ENCODE measurements around the gene NFKBIL1. TPM values are rescaled to one million over a fixed set of nuclear protein-coding genes. Genes with fewer than 3 reads are reported as not detected.

The NFKBIL1 gene
- total RNA-seq, 1 donor from 2014 or later, result 40.0 TPM

DNA sequence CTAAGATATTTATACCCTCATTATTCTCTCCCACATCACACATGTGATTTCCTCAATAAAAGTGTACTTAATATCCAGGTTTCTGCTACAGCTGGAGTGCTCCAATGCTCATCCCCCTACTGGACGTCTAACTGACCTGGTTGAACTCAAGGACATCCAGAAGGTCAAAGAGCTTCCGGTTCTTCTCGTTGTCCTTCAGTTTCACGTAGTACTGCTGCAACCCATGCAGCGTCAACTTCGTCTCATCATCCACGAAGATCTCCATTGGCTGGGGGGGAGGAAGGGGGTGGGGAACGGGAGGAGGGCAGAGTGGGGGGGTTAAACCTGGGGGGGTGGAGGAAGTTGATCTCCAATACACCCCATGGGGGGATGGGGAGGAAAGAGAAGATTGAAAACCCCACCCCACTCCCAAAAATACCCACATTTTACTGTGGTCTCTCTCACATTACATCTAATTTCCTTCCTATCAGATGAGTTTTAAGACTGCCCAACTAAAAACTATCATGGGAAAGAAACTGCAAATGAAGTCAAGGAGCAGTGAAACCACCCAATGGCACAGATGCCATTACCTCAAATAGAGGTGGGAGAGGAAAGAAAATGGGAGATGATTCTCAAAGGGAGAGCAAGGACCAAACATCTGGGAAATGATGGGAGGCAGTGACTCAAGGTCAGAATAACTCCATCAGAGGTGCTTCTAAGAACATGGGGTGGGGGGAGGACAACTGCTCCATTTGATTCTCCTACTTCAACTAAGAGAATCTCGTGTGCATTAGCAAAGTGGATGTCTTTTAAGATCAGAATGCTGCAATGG, 14.6 kb upstream of the NFKBIL1 start:
- DNase-seq (ENCODE audit: low read depth) (no peak), FAIRE-seq (no peak)
- Histone ChIP-seq H3K27me3 (ENCODE audit: control insufficient read depth, insufficient read depth, low read length) (no peaks in the 10 kb centered on the region), H3K36me3 (ENCODE audit: control insufficient read depth, insufficient read depth, low read length) (peaks cover 39% of the 10 kb centered on the region), H3K4me3 (ENCODE audit: low read depth, low read length) (no peak overlapping the region)
- TF ChIP-seq CTCF (IDR thresholded peaks at IDR 0.05; ENCODE audit: insufficient read depth, low read length, severe bottlenecking), result no peak

GRCh38 chr6:31533455-31533841, 14.0 kb upstream of the NFKBIL1 start:
- peaks cover 39% of the 10 kb centered on the region for H3K36me3 ChIP-seq (ENCODE audit: control insufficient read depth, insufficient read depth, low read length)
- H3K4me3 ChIP-seq (ENCODE audit: low read depth, low read length), result no peak overlapping the region
- TF ChIP-seq CTCF (IDR thresholded peaks at IDR 0.05; ENCODE audit: insufficient read depth, low read length, severe bottlenecking), result no peak
- DNase-seq (ENCODE audit: low read depth) (no peak), FAIRE-seq (no peak)
- no peaks in the 10 kb centered on the region for H3K27me3 ChIP-seq (ENCODE audit: control insufficient read depth, insufficient read depth, low read length)

GRCh38 chr6:31534011-31534410, 13.4 kb upstream of the NFKBIL1 start:
- Histone ChIP-seq H3K4me3 (ENCODE audit: low read depth, low read length) (no peak overlapping the region), H3K27me3 (ENCODE audit: control insufficient read depth, insufficient read depth, low read length) (no peaks in the 10 kb centered on the region), H3K36me3 (ENCODE audit: control insufficient read depth, insufficient read depth, low read length) (peaks cover 42% of the 10 kb centered on the region)
- no peak for TF ChIP-seq CTCF (IDR thresholded peaks at IDR 0.05; ENCODE audit: insufficient read depth, low read length, severe bottlenecking)
- DNase-seq (ENCODE audit: low read depth) (no peak), FAIRE-seq (no peak)

- Histone ChIP-seq H3K36me3 (ENCODE audit: control insufficient read depth, insufficient read depth, low read length) (peaks cover 44% of the 10 kb centered on the region), H3K4me3 (ENCODE audit: low read depth, low read length) (no peak overlapping the region), H3K27me3 (ENCODE audit: control insufficient read depth, insufficient read depth, low read length) (no peaks in the 10 kb centered on the region)
- FAIRE-seq (no peak), DNase-seq (ENCODE audit: low read depth) (no peak)
- no peak for TF ChIP-seq CTCF (IDR thresholded peaks at IDR 0.05; ENCODE audit: insufficient read depth, low read length, severe bottlenecking)
Measured at GRCh38 chr6:31534521-31535040, 12.8 kb upstream of the NFKBIL1 start.

- Histone ChIP-seq H3K27me3 (ENCODE audit: control insufficient read depth, insufficient read depth, low read length) (no peaks in the 10 kb centered on the region), H3K36me3 (ENCODE audit: control insufficient read depth, insufficient read depth, low read length) (peaks cover 45% of the 10 kb centered on the region), H3K4me3 (ENCODE audit: low read depth, low read length) (no peak overlapping the region)
- FAIRE-seq (no peak), DNase-seq (ENCODE audit: low read depth) (no peak)
- no peak for TF ChIP-seq CTCF (IDR thresholded peaks at IDR 0.05; ENCODE audit: insufficient read depth, low read length, severe bottlenecking)
Measured at GRCh38 chr6:31535538-31536324, 11.7 kb upstream of the NFKBIL1 start.

Data from bronchial epithelial cell (primary cell).